H9 (cell line): ENCODE results near the gene SLC51A. TPM values are rescaled to one million over a fixed set of nuclear protein-coding genes. Genes with fewer than 3 reads are reported as not detected.

Source experiments
- DNase-seq: peaks from one replicate; pipeline ENCODE4 v3.0.0-alpha.2; 2017
- H2AFZ ChIP-seq: one replicate; pipeline ENCODE4 v1.6.1; 2013; ENCODE audit warnings: mild to moderate bottlenecking, low read length, control low read depth, moderate library complexity
- H2AK5ac ChIP-seq: 2 replicates; pipeline ENCODE4 v1.6.1; 2013; ENCODE audit warnings: low read length, control low read depth, mixed read lengths; ENCODE audit not compliant: insufficient read length
- H2BK120ac ChIP-seq: one replicate; pipeline ENCODE4 v1.6.1; 2013; ENCODE audit warnings: low read depth, mild to moderate bottlenecking, low read length, control low read depth, inconsistent platforms; ENCODE audit not compliant: poor library complexity, severe bottlenecking
- H2BK12ac ChIP-seq: 2 replicates; pipeline ENCODE4 v1.6.1; 2013; ENCODE audit warnings: low read length, control low read depth, mixed read lengths, low read depth; ENCODE audit not compliant: insufficient read length
- H2BK15ac ChIP-seq: 2 replicates; pipeline ENCODE4 v1.6.1; 2013; ENCODE audit warnings: low read depth, low read length, control low read depth
- H2BK20ac ChIP-seq: one replicate; pipeline ENCODE4 v1.6.1; 2013; ENCODE audit warnings: low read depth, mild to moderate bottlenecking, low read length, control low read depth, inconsistent platforms; ENCODE audit not compliant: poor library complexity, severe bottlenecking
- H2BK5ac ChIP-seq: 2 replicates; pipeline ENCODE4 v1.6.1; 2013; ENCODE audit warnings: low read length, control low read depth, mixed read lengths; ENCODE audit not compliant: insufficient read length
- H3K14ac ChIP-seq: 2 replicates; pipeline ENCODE4 v1.6.1; 2013; ENCODE audit warnings: low read length, control low read depth; ENCODE audit not compliant: insufficient read depth
- H3K18ac ChIP-seq: 2 replicates; pipeline ENCODE4 v1.6.1; 2013; ENCODE audit warnings: low read depth, mild to moderate bottlenecking, mixed read lengths, low read length, control low read depth; ENCODE audit not compliant: insufficient read length
- H3K23ac ChIP-seq: 2 replicates; pipeline ENCODE4 v1.6.1; 2013; ENCODE audit warnings: low read length, control low read depth, mixed read lengths, low read depth; ENCODE audit not compliant: insufficient read length
- H3K23me2 ChIP-seq: 2 replicates; pipeline ENCODE4 v1.6.1; 2013; ENCODE audit warnings: low read depth, mild to moderate bottlenecking, mixed read lengths, low read length, control low read depth; ENCODE audit not compliant: insufficient read length, poor library complexity, severe bottlenecking
- H3K27ac ChIP-seq: 2 replicates; pipeline ENCODE4 v1.5.1; 2013; ENCODE audit warnings: low read length, control low read depth, mixed read lengths, low read depth; ENCODE audit not compliant: insufficient read length
- H3K27me3 ChIP-seq: 2 replicates; pipeline ENCODE4 v1.6.1; 2013; ENCODE audit warnings: low read length, control low read depth, inconsistent platforms; ENCODE audit not compliant: insufficient read depth
- H3K4ac ChIP-seq: 2 replicates; pipeline ENCODE4 v1.6.1; 2013; ENCODE audit warnings: low read depth, mild to moderate bottlenecking, control low read depth, inconsistent platforms, low read length, moderate library complexity
- H3K4me1 ChIP-seq: 2 replicates; pipeline ENCODE4 v1.6.1; 2013; ENCODE audit warnings: low read length, control low read depth, inconsistent platforms; ENCODE audit not compliant: insufficient read depth
- H3K4me2 ChIP-seq: 2 replicates; pipeline ENCODE4 v1.6.1; 2013; ENCODE audit warnings: low read length, control low read depth, mixed read lengths; ENCODE audit not compliant: insufficient read length, insufficient read depth
- H3K56ac ChIP-seq: 2 replicates; pipeline ENCODE4 v1.6.1; 2013; ENCODE audit warnings: low read depth, mild to moderate bottlenecking, mixed read lengths, low read length, control low read depth; ENCODE audit not compliant: insufficient read length
- H3K79me1 ChIP-seq: 2 replicates; pipeline ENCODE4 v1.6.1; 2013; ENCODE audit warnings: low read depth, mild to moderate bottlenecking, moderate library complexity, low read length, control low read depth, inconsistent platforms; ENCODE audit not compliant: insufficient read depth, poor library complexity, severe bottlenecking
- H3K79me2 ChIP-seq: 2 replicates; pipeline ENCODE4 v1.6.1; 2013; ENCODE audit warnings: low read length, control low read depth, inconsistent platforms; ENCODE audit not compliant: insufficient read depth
- H3K9ac ChIP-seq: 2 replicates; pipeline ENCODE4 v1.6.1; 2013; ENCODE audit warnings: low read length, control low read depth, mixed read lengths; ENCODE audit not compliant: insufficient read length; ENCODE audit errors: extremely low read depth
- H3K9me3 ChIP-seq: one replicate; pipeline ENCODE4 v1.6.1; 2013; ENCODE audit warnings: low read depth, low read length, inconsistent platforms; ENCODE audit not compliant: control insufficient read depth
- H3T11ph ChIP-seq: one replicate; pipeline ENCODE4 v1.6.1; 2013; ENCODE audit warnings: mild to moderate bottlenecking, low read length, control low read depth, inconsistent platforms
- H4K20me1 ChIP-seq: one replicate; pipeline ENCODE4 v1.6.1; 2013; ENCODE audit not compliant: control insufficient read depth, insufficient read length, insufficient read depth
- H4K5ac ChIP-seq: 2 replicates; pipeline ENCODE4 v1.6.1; 2013; ENCODE audit warnings: low read depth, mild to moderate bottlenecking, mixed read lengths, low read length, control low read depth; ENCODE audit not compliant: insufficient read length
- H4K8ac ChIP-seq: replicated peaks from 2 replicates; pipeline ENCODE4 v1.6.1; 2013; ENCODE audit warnings: low read length, control low read depth, mixed read lengths, low read depth; ENCODE audit not compliant: insufficient read length
- H4K91ac ChIP-seq: 2 replicates; pipeline ENCODE4 v1.6.1; 2013; ENCODE audit warnings: low read depth, mild to moderate bottlenecking, moderate library complexity, mixed read lengths, low read length, control low read depth; ENCODE audit not compliant: insufficient read length
- H3K27ac Mint-ChIP-seq, 3 experiments: 2 replicates in 2 of 3; 3 replicates in 1 of 3; pipeline ENCODE4 v1.8.0; 2020 to 2021; ENCODE audit warnings: mixed read lengths in 3 of 3, mild to moderate bottlenecking in 1 of 3, moderate library complexity in 1 of 3
- H3K27me3 Mint-ChIP-seq: 2 replicates; pipeline ENCODE4 v1.8.0; 2021; ENCODE audit warnings: low read depth, mild to moderate bottlenecking, moderate library complexity, mixed read lengths
- H3K36me3 Mint-ChIP-seq, 3 experiments: 2 replicates in 2 of 3; 3 replicates in 1 of 3; pipeline ENCODE4 v1.8.0; 2020 to 2021; ENCODE audit warnings: low read depth in 3 of 3, mixed read lengths in 3 of 3; ENCODE audit not compliant: insufficient read depth in 1 of 3
- H3K4me1 Mint-ChIP-seq, 2 experiments: 2 replicates each; pipeline ENCODE4 v1.8.0; 2020; ENCODE audit warnings: mixed read lengths in 2 of 2
- H3K4me3 Mint-ChIP-seq, 2 experiments: 2 replicates in 1 of 2; 3 replicates in 1 of 2; pipeline ENCODE4 v1.8.0; 2020 to 2021; ENCODE audit warnings: mild to moderate bottlenecking in 2 of 2, mixed read lengths in 2 of 2, moderate library complexity in 1 of 2
- H3K9me3 Mint-ChIP-seq, 2 experiments: 2 replicates in 1 of 2; 3 replicates in 1 of 2; pipeline ENCODE4 v1.8.0; 2020; ENCODE audit warnings: mild to moderate bottlenecking in 2 of 2, mixed read lengths in 2 of 2, moderate library complexity in 1 of 2
- WGBS: extraction: QIAGEN DNeasy Blood & Tissue Kit; methylation state at CpG from one replicate; pipeline ENCODE4 v1.1.7; 2013; ENCODE audit warnings: missing lambda C conversion rate, low lambda C conversion rate, mixed read lengths; ENCODE audit not compliant: insufficient read length; ENCODE audit errors: extremely low coverage; 5-methylcytosine and 5-hydroxymethylcytosine counted together
- total RNA-seq: library from RNA; stranded (reverse); gene quantifications from 2 replicates; pipeline ENCODE4 v1.2.1, GENCODE V29; 2021
- TF ChIP-seq, protein P1 (sequence below): fragments of 200-600 bp; sonication (generic); conservative IDR thresholded peaks from 3 replicates; pipeline ENCODE4 v1.8.0; 2021; ENCODE audit warnings: antibody characterized with exemption, mild to moderate bottlenecking

The SLC51A gene
- total RNA-seq, 1 experiment from 2014 or later = 5.6 TPM

DNA sequence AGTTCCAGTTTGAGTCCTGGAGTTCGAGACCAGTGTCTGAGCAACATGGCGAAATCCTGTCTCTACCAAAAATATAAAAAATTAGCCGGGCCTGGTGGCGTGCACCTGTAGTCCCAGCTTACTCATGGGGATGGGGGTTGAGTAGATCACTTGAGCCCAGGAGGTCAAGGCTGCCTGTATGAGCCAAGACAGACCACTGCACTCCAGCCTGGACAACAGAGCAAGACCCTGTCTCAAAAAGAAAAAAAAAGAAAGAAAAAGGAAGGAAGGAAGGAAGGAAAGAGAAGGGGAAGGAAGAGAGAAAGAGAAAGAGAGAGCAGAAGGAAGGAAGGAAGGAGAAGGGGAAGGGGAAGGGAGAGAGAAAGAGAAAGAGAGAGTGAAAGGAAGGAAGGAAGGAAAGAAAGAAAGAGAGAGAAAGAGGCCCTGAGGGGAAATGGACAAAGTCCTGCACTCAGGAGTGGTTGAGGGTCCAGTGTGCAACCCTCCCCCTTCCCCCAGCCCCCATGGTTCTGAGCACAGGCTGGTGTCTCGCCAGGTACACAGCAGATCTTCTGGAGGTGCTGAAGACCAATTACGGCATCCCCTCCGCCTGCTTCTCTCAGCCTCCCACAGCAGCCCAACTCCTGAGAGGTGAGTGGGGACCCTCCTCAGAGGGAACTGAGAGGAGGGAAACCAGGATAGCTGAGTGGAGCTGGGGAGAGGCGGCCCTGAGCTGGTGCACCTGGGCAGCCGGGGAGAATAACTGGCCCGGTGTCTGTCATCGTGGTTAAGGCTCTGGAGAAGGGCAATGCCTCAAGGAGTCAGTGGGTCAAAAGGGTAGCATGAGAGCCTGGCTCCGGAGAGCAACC lies 1.2 kb downstream of the SLC51A start:
- Histone ChIP-seq H2AFZ (no peak overlapping the region), H3K79me2 (no peaks in the 10 kb centered on the region), H3K9ac (no peak overlapping the region), H3K9me3 (no peaks in the 10 kb centered on the region), H3K18ac (no peak overlapping the region), H3K4me1 (0 out of 2 replicates have a peak, but pooled peaks cover 2% of the 10 kb centered on the region), H4K8ac (no peak overlapping the region), H3K4ac (no peak overlapping the region), H3K27ac (no peak overlapping the region), H4K91ac (no peak overlapping the region), H3K79me1 (no peaks in the 10 kb centered on the region), H2BK5ac (no peak overlapping the region), H3K27me3 (no peaks in the 10 kb centered on the region), H4K5ac (no peak overlapping the region), H3K56ac (no peak overlapping the region), H4K20me1 (no peaks in the 10 kb centered on the region), H3K4me2 (peak overlapping the region; percentile 45), H3K23me2 (no peaks in the 10 kb centered on the region), H2BK15ac (no peak overlapping the region), H3K23ac (no peak overlapping the region), H3K14ac (no peak overlapping the region; the same call in 1 of the 2 replicates), H2BK12ac (no peak overlapping the region), H2BK20ac (no peak overlapping the region), H2AK5ac (no peak overlapping the region), H3T11ph (no peak overlapping the region), H2BK120ac (no peak overlapping the region)
- WGBS = no CpG with 5 or more reads among the region's 12 CpGs
- H3K4me3 Mint-ChIP-seq = peak overlapping the region; percentile 60 to 75; a peak in 3 of 5 replicates
- peak overlapping the region in 1 of 3 experiments; percentile 92; a peak in 2 of 7 replicates for H3K27ac Mint-ChIP-seq
- no peak for DNase-seq
- H3K9me3 Mint-ChIP-seq = no peaks in the 10 kb centered on the region
- peaks cover 0 to 2% (median 0%) of the 10 kb centered on the region in 3 experiments; a peak in 2 of 7 replicates for H3K36me3 Mint-ChIP-seq
- H3K27me3 Mint-ChIP-seq = peaks cover 1% of the 10 kb centered on the region
- TF ChIP-seq, protein P1, sequence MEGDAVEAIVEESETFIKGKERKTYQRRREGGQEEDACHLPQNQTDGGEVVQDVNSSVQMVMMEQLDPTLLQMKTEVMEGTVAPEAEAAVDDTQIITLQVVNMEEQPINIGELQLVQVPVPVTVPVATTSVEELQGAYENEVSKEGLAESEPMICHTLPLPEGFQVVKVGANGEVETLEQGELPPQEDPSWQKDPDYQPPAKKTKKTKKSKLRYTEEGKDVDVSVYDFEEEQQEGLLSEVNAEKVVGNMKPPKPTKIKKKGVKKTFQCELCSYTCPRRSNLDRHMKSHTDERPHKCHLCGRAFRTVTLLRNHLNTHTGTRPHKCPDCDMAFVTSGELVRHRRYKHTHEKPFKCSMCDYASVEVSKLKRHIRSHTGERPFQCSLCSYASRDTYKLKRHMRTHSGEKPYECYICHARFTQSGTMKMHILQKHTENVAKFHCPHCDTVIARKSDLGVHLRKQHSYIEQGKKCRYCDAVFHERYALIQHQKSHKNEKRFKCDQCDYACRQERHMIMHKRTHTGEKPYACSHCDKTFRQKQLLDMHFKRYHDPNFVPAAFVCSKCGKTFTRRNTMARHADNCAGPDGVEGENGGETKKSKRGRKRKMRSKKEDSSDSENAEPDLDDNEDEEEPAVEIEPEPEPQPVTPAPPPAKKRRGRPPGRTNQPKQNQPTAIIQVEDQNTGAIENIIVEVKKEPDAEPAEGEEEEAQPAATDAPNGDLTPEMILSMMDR = no peak
- peaks cover 29 to 32% of the 10 kb centered on the region in 2 experiments for H3K4me1 Mint-ChIP-seq
